Activated T-cell treated with anti-CD3 and anti-CD28 coated beads, Interleukin-2, amount 50 U/mL, for 48 hours (primary cell): Measurements from ENCODE around the gene STPG1.
"Not testable (repeated sequence)": the region's sequence is repeated elsewhere in the genome, so short reads cannot be mapped to it uniquely, and the experiment has no call there.

Experiments used
- DNase-seq, 2 experiments: peaks; one replicate each; pipeline ENCODE4 v3.0.0-alpha.2; 2020

The STPG1 gene

GRCh38 chr1:24413350-24414163 is at the start of gene STPG1:
Gene STPG1 (minus strand): TSS chr1:24413782. CDS start chr1:24401388, 12,394 bp downstream.
- peak; percentile 89 to 91 for DNase-seq

GRCh38 chr1:24462128-24462527 is 48.5 kb upstream of the STPG1 start:
- not testable (repeated sequence) for DNase-seq

GRCh38 chr1:24459551-24460266 is 46.1 kb upstream of the STPG1 start:
- DNase-seq = no peak

- DNase-seq = no peak
Measured at GRCh38 chr1:24457866-24458265, 44.3 kb upstream of the STPG1 start.

GRCh38 chr1:24455272-24455671 is 41.7 kb upstream of the STPG1 start:
- DNase-seq = no peak

GRCh38 chr1:24454673-24455072 is 41.1 kb upstream of the STPG1 start:
- DNase-seq = no peak

GRCh38 chr1:24452922-24453485 is 39.4 kb upstream of the STPG1 start:
- DNase-seq = no peak

- DNase-seq = no peak
Measured at GRCh38 chr1:24451746-24452145, 38.2 kb upstream of the STPG1 start.

- DNase-seq = no peak
Measured at GRCh38 chr1:24450857-24451397, 37.3 kb upstream of the STPG1 start.

GRCh38 chr1:24450316-24450715 is 36.7 kb upstream of the STPG1 start:
- DNase-seq = no peak

- not testable (repeated sequence) for DNase-seq
Measured at GRCh38 chr1:24446446-24446845, 32.9 kb upstream of the STPG1 start.

- no peak for DNase-seq
Measured at GRCh38 chr1:24443241-24443656, 29.7 kb upstream of the STPG1 start.

- no peak for DNase-seq
Measured at GRCh38 chr1:24442764-24443163, 29.2 kb upstream of the STPG1 start.

- DNase-seq = no peak
Measured at GRCh38 chr1:24441996-24442668, 28.6 kb upstream of the STPG1 start.

GRCh38 chr1:24441480-24441879 is 27.9 kb upstream of the STPG1 start:
- DNase-seq = no peak

- no peak for DNase-seq
Measured at GRCh38 chr1:24440436-24440835, 26.9 kb upstream of the STPG1 start.

- DNase-seq = no peak
Measured at GRCh38 chr1:24438423-24438901, 24.9 kb upstream of the STPG1 start.

- DNase-seq = no peak
Measured at GRCh38 chr1:24437631-24438396, 24.2 kb upstream of the STPG1 start.

GRCh38 chr1:24435782-24436365 is 22.3 kb upstream of the STPG1 start:
- no peak for DNase-seq

- no peak for DNase-seq
Measured at GRCh38 chr1:24427545-24427862, 13.9 kb upstream of the STPG1 start.

- no peak for DNase-seq
Measured at GRCh38 chr1:24426744-24427544, 13.4 kb upstream of the STPG1 start.
